Measurements from ENCODE around the gene MEIOSIN. TPM values are rescaled to one million over a fixed set of nuclear protein-coding genes. Genes with fewer than 3 reads are reported as not detected.

Gene MEIOSIN
- total RNA-seq, 2 experiments from 2014 or later: not detected

GRCh38 chr19:45739498-45740439 is 6.5 kb downstream of the MEIOSIN start:
- ChIA-PET CTCF (ENCODE audit: unreplicated experiment) (no interaction called here), POLR2A (interaction anchor here (0.6 kb wide), 1 partner anchor 834 kb away, joined by 3 read pairs; no protein-coding TSS in a partner anchor)
- TF ChIP-seq EZH2phosphoT487 (IDR thresholded peaks at IDR 0.05; ENCODE audit: borderline replicate concordance, low read depth, low read length): no peak
- intact Hi-C loops (cut with micrococcal nuclease; ENCODE audit: unreplicated experiment): no loop called here
- H3K9me2 ChIP-seq (ENCODE audit: insufficient read depth, low read length): no peaks in the 10 kb centered on the region
- H3K4me2 ChIP-seq (ENCODE audit: low read length): no peak overlapping the region
- H3K27ac ChIP-seq (ENCODE audit: low read depth, low read length, poor library complexity, severe bottlenecking): no peak overlapping the region
- H3K79me2 ChIP-seq (ENCODE audit: insufficient read depth, low read depth, low read length): no peaks in the 10 kb centered on the region
- H2AFZ ChIP-seq (ENCODE audit: low read length): peak overlapping the region; percentile 35; the same call in 1 of the 2 replicates
- no peaks in the 10 kb centered on the region for H3K4me1 ChIP-seq (ENCODE audit: insufficient read depth, low read length, poor library complexity, severe bottlenecking)
- DNase-seq (ENCODE audit: low spot score): no peak
- no TSS peak for BruUV-seq (replicated peaks)
- H3K4me3 ChIP-seq (ENCODE audit: low read depth, low read length, poor library complexity, severe bottlenecking): no peak overlapping the region
- no peaks in the 10 kb centered on the region for H3K36me3 ChIP-seq (ENCODE audit: insufficient read depth, low read length)
- no peaks in the 10 kb centered on the region for H3K9me3 ChIP-seq (ENCODE audit: low read length)
- H4K20me1 ChIP-seq (ENCODE audit: insufficient read depth, low read length): no peaks in the 10 kb centered on the region

GRCh38 chr19:45742969-45743368 is 9.7 kb downstream of the MEIOSIN start:
- no peak overlapping the region for H3K4me3 ChIP-seq (ENCODE audit: low read depth, low read length, poor library complexity, severe bottlenecking)
- DNase-seq (ENCODE audit: low spot score): no peak
- H3K36me3 ChIP-seq (ENCODE audit: insufficient read depth, low read length): no peaks in the 10 kb centered on the region
- H3K79me2 ChIP-seq (ENCODE audit: insufficient read depth, low read depth, low read length): no peaks in the 10 kb centered on the region
- no peaks in the 10 kb centered on the region for H4K20me1 ChIP-seq (ENCODE audit: insufficient read depth, low read length)
- H3K4me2 ChIP-seq (ENCODE audit: low read length): no peak overlapping the region
- H3K9me3 ChIP-seq (ENCODE audit: low read length): no peaks in the 10 kb centered on the region
- no peak overlapping the region for H2AFZ ChIP-seq (ENCODE audit: low read length)
- BruUV-seq (replicated peaks): no TSS peak
- TF ChIP-seq CTCF (conservative IDR thresholded peaks at IDR 0.05; ENCODE audit: low read length): no peak
- TF ChIP-seq EZH2phosphoT487 (IDR thresholded peaks at IDR 0.05; ENCODE audit: borderline replicate concordance, low read depth, low read length): no peak
- intact Hi-C loops (cut with micrococcal nuclease; ENCODE audit: unreplicated experiment): no loop called here
- H3K9me2 ChIP-seq (ENCODE audit: insufficient read depth, low read length): no peaks in the 10 kb centered on the region
- ChIA-PET CTCF (ENCODE audit: unreplicated experiment) (no interaction called here), POLR2A (interaction anchor here (0.7 to 1.0 kb wide), 2 partner anchors 10 to 36 kb away, joined by 4 to 5 read pairs; no protein-coding TSS in a partner anchor)
- H3K27ac ChIP-seq (ENCODE audit: low read depth, low read length, poor library complexity, severe bottlenecking): no peak overlapping the region
- no peaks in the 10 kb centered on the region for H3K4me1 ChIP-seq (ENCODE audit: insufficient read depth, low read length, poor library complexity, severe bottlenecking)

GRCh38 chr19:45745606-45746005 is 12.4 kb downstream of the MEIOSIN start:
- no peaks in the 10 kb centered on the region for H3K36me3 ChIP-seq (ENCODE audit: insufficient read depth, low read length)
- no peak overlapping the region for H3K27ac ChIP-seq (ENCODE audit: low read depth, low read length, poor library complexity, severe bottlenecking)
- no peaks in the 10 kb centered on the region for H3K4me1 ChIP-seq (ENCODE audit: insufficient read depth, low read length, poor library complexity, severe bottlenecking)
- ChIA-PET POLR2A (no interaction called here), CTCF (ENCODE audit: unreplicated experiment) (no interaction called here)
- TF ChIP-seq CTCF (conservative IDR thresholded peaks at IDR 0.05; ENCODE audit: low read length) (no peak), EZH2phosphoT487 (IDR thresholded peaks at IDR 0.05; ENCODE audit: borderline replicate concordance, low read depth, low read length) (no peak)
- no peaks in the 10 kb centered on the region for H3K9me2 ChIP-seq (ENCODE audit: insufficient read depth, low read length)
- no peak for DNase-seq (ENCODE audit: low spot score)
- H3K4me2 ChIP-seq (ENCODE audit: low read length): no peak overlapping the region
- H3K9me3 ChIP-seq (ENCODE audit: low read length): no peaks in the 10 kb centered on the region
- H4K20me1 ChIP-seq (ENCODE audit: insufficient read depth, low read length): no peaks in the 10 kb centered on the region
- H2AFZ ChIP-seq (ENCODE audit: low read length): no peak overlapping the region
- BruUV-seq (replicated peaks): no TSS peak
- H3K4me3 ChIP-seq (ENCODE audit: low read depth, low read length, poor library complexity, severe bottlenecking): no peak overlapping the region
- intact Hi-C loops (cut with micrococcal nuclease; ENCODE audit: unreplicated experiment): no loop called here
- H3K79me2 ChIP-seq (ENCODE audit: insufficient read depth, low read depth, low read length): no peaks in the 10 kb centered on the region

All from OCI-LY7 (cell line).